Endothelial cell of umbilical vein (primary cell): ENCODE data around the gene AFG3L2. TPM values are rescaled to one million over a fixed set of nuclear protein-coding genes. Genes with fewer than 3 reads are reported as not detected.

ENCODE experiments used
- BruUV-seq: library from RNA; stranded (reverse); fragments of 400-500 nt; replicated peaks from 2 replicates; lab custom pipeline; 2021; lab: Mats Ljungman, UMichigan
- CTCF ChIA-PET: fragments of 300-600, 350-600 bp; sonication (Branson Sonifier 250); formaldehyde crosslinking; loops from one replicate; lab custom pipeline; 2021; ENCODE audit warnings: antibody characterized with exemption, inconsistent platforms; lab: Charles Lee
- POLR2A ChIA-PET: fragments of 300-600, 350-600 bp; sonication (Branson Sonifier 250); formaldehyde crosslinking; loops from one replicate; lab custom pipeline; 2021; ENCODE audit warnings: antibody characterized with exemption, inconsistent platforms; lab: Charles Lee
- DNase-seq: peaks from one replicate; pipeline ENCODE4 v3.0.0-alpha.2; 2011; ENCODE audit warnings: low read depth, low spot score
- FAIRE-seq: peaks from 2 replicates; lab custom pipeline; 2011; peaks lifted over from hg19 to GRCh38; lab: Jason Lieb, UNC
- H2AFZ ChIP-seq: 2 replicates; pipeline ENCODE4 v1.6.0; 2012; ENCODE audit warnings: low read depth, low read length, control low read depth, inconsistent platforms
- H3K27ac ChIP-seq: 2 replicates; pipeline ENCODE4 v1.5.1; 2011; ENCODE audit warnings: low read depth, mild to moderate bottlenecking, control low read depth, low read length, moderate library complexity; ENCODE audit not compliant: insufficient read depth
- H3K27me3 ChIP-seq, 2 experiments: 2 replicates each; pipeline versions ENCODE4 v1.6.0 to v1.6.1; 2011; ENCODE audit warnings: low read length in 2 of 2, mixed read lengths in 1 of 2; ENCODE audit not compliant: control insufficient read depth in 2 of 2, insufficient read depth in 2 of 2
- H3K36me3 ChIP-seq, 2 experiments: 2 replicates in 1 of 2; 3 replicates in 1 of 2; pipeline ENCODE4 v1.5.1; 2011; ENCODE audit warnings: low read length in 2 of 2, mild to moderate bottlenecking in 1 of 2, moderate library complexity in 1 of 2; ENCODE audit not compliant: control insufficient read depth in 2 of 2, insufficient read depth in 2 of 2; ENCODE audit errors: extremely low read depth in 1 of 2
- H3K4me1 ChIP-seq: 3 replicates; pipeline ENCODE4 v1.5.1; 2011; ENCODE audit warnings: mild to moderate bottlenecking, low read length; ENCODE audit not compliant: control insufficient read depth, insufficient read depth; ENCODE audit errors: extremely low read depth
- H3K4me2 ChIP-seq: 2 replicates; pipeline ENCODE4 v1.6.1; 2011; ENCODE audit warnings: low read length, control low read depth, mixed read lengths; ENCODE audit not compliant: insufficient read depth
- H3K4me3 ChIP-seq, 3 experiments: fragments of 200-600 bp in 1 of 3; sonication (generic), shearing (Covaris generic) in 1 of 3; replicated peaks in 1 of 3; 2 replicates each; pipeline ENCODE4 v1.5.1; 2011 to 2016; ENCODE audit warnings: control low read depth in 3 of 3, low read length in 3 of 3, mild to moderate bottlenecking in 2 of 3, inconsistent platforms in 1 of 3, low read depth in 1 of 3, moderate library complexity in 1 of 3; ENCODE audit not compliant: insufficient read depth in 1 of 3
- H3K79me2 ChIP-seq: 2 replicates; pipeline ENCODE4 v1.6.0; 2012; ENCODE audit warnings: low read length, inconsistent platforms; ENCODE audit not compliant: control insufficient read depth, insufficient read depth
- H3K9ac ChIP-seq: replicated peaks from 2 replicates; pipeline ENCODE3; 2011; ENCODE audit warnings: low read length, control low read depth; ENCODE audit not compliant: insufficient read depth; ENCODE audit errors: extremely low read depth
- H3K9me1 ChIP-seq: replicated peaks from 3 replicates; pipeline ENCODE4 v1.6.0; 2011; ENCODE audit warnings: mild to moderate bottlenecking, low read length; ENCODE audit not compliant: control insufficient read depth, insufficient read depth; ENCODE audit errors: extremely low read depth
- H3K9me3 ChIP-seq: replicated peaks from 2 replicates; pipeline ENCODE4 v1.5.1; 2012; ENCODE audit warnings: low read length, inconsistent platforms; ENCODE audit not compliant: control insufficient read depth, insufficient read depth
- H4K20me1 ChIP-seq: replicated peaks from 2 replicates; pipeline ENCODE3; 2011; ENCODE audit warnings: mild to moderate bottlenecking, low read length; ENCODE audit not compliant: control insufficient read depth, insufficient read depth; ENCODE audit errors: extremely low read depth
- CTCF ChIP-seq, 2 donors: IDR thresholded peaks; 1 replicate in 1 of 2; 2 replicates in 1 of 2; pipeline ENCODE4 v1.5.1; 2011; ENCODE audit warnings: low read length in 2 of 2, mild to moderate bottlenecking in 2 of 2, moderate library complexity in 2 of 2, control low read depth in 1 of 2, inconsistent platforms in 1 of 2, low read depth in 1 of 2; ENCODE audit not compliant: insufficient read depth in 1 of 2; ENCODE audit errors: extremely low read depth in 1 of 2
- EZH2 ChIP-seq: IDR thresholded peaks from 2 replicates; pipeline ENCODE4 v1.6.1; 2012; ENCODE audit warnings: borderline replicate concordance, low read depth, mild to moderate bottlenecking, moderate library complexity, low read length, inconsistent platforms; ENCODE audit not compliant: severe bottlenecking
- FOS ChIP-seq: IDR thresholded peaks from 2 replicates; pipeline ENCODE4 v1.6.1; 2011; ENCODE audit warnings: mild to moderate bottlenecking, low read length, moderate library complexity, borderline replicate concordance; ENCODE audit not compliant: insufficient read depth
- GATA2 ChIP-seq: IDR thresholded peaks from 2 replicates; pipeline ENCODE4 v1.7.0; 2011; ENCODE audit warnings: low read depth, mild to moderate bottlenecking, moderate library complexity, mixed read lengths, low read length; ENCODE audit not compliant: insufficient read length, insufficient read depth
- JUN ChIP-seq: IDR thresholded peaks from 2 replicates; pipeline ENCODE4 v1.6.1; 2011; ENCODE audit warnings: borderline replicate concordance, low read depth; ENCODE audit not compliant: insufficient read length, insufficient read depth
- MAX ChIP-seq: IDR thresholded peaks from 2 replicates; pipeline ENCODE4 v1.6.1; 2011; ENCODE audit not compliant: insufficient read depth, insufficient read length
- MYC ChIP-seq: IDR thresholded peaks from one replicate; pipeline ENCODE4 v1.6.1; 2011; ENCODE audit warnings: mild to moderate bottlenecking, low read depth, low read length
- POLR2A ChIP-seq: IDR thresholded peaks from 2 replicates; pipeline ENCODE4 v1.6.1; 2012; ENCODE audit warnings: low read depth, mild to moderate bottlenecking, control low read depth, low read length
- POLR2AphosphoS5 ChIP-seq: IDR thresholded peaks from 2 replicates; pipeline ENCODE4 v1.6.1; 2012; ENCODE audit warnings: low read depth, mild to moderate bottlenecking, control low read depth, low read length, moderate library complexity; ENCODE audit not compliant: insufficient read depth
- dilution Hi-C: fragments of 300-500 bp; cut with MboI; formaldehyde crosslinking; loops from one replicate; pipeline ENCODE4 v1.15.0; 2019; ENCODE audit warnings: low sequenced_read_pairs; ENCODE audit not compliant: extremely low pct_ligation_motif_present
- intact Hi-C: fragments of 100-400 bp; cut with micrococcal nuclease; formaldehyde crosslinking; loops from one replicate; pipeline ENCODE4 v1.10.0; 2022
- polyA plus RNA-seq, 4 experiments: library from polyadenylated mRNA; depleted of rRNA in 3 of 4; stranded (reverse) in 3 of 4; unstranded in 1 of 4; fragments of >200 nt; gene quantifications; 2 replicates each; pipeline versions ENCODE4 v1.2.1 to v1.2.3, GENCODE V29; 2011 to 2012; ENCODE audit warnings: missing spikeins in 1 of 4
- total RNA-seq: library from RNA; stranded (reverse); gene quantifications from 2 replicates; pipeline ENCODE4 v1.2.3, GENCODE V29; 2021

Gene AFG3L2
- total and polyA plus RNA-seq, 2 donors (not counting 3 experiments of a cell fraction or from before 2014, with no cell fraction given) = 19.3 to 42.4 TPM

- dilution Hi-C loops (no loop called here), intact Hi-C loops (no loop called here)
- H3K4me3 ChIP-seq = no peak overlapping the region
- no peak overlapping the region for H3K4me2 ChIP-seq
- ChIA-PET POLR2A (interaction anchor here (0.6 to 1.9 kb wide), 3 partner anchors 9 to 35 kb away, joined by 3 to 4 read pairs (median 3); partner anchors contain the start of gene TUBB6), CTCF (interaction anchor here (0.7 to 4.6 kb wide), 6 partner anchors 10 to 46 kb away, joined by 3 to 46 read pairs (median 6); no protein-coding TSS in a partner anchor)
- H3K4me1 ChIP-seq = peaks cover 23% of the 10 kb centered on the region
- no peaks in the 10 kb centered on the region for H3K27me3 ChIP-seq
- no peak overlapping the region for H3K9ac ChIP-seq
- DNase-seq (no peak), FAIRE-seq (peak; percentile 47)
- no peaks in the 10 kb centered on the region for H3K9me3 ChIP-seq
- peaks cover 91% of the 10 kb centered on the region for H3K79me2 ChIP-seq
- H3K9me1 ChIP-seq = no peaks in the 10 kb centered on the region
- TF ChIP-seq CTCF (IDR thresholded peaks at IDR 0.05; ENCODE audit: extremely low read depth in 1 of 2, insufficient read depth in 1 of 2, low read depth in 1 of 2, low read length in 2 of 2) (no peak), GATA2 (no peak), EZH2 (no peak), POLR2AphosphoS5 (peak; percentile 15), POLR2A (no peak), MAX (no peak), MYC (no peak), FOS (no peak), JUN (no peak)
- H3K36me3 ChIP-seq = peaks cover 18 to 48% of the 10 kb centered on the region in 2 experiments
- peaks cover 10% of the 10 kb centered on the region for H4K20me1 ChIP-seq
- BruUV-seq = no TSS peak
- no peak overlapping the region for H2AFZ ChIP-seq
- H3K27ac ChIP-seq = no peak overlapping the region
Observed at GRCh38 chr18:12317664-12318333, 59.2 kb downstream of the AFG3L2 start.
